GM21825 (cell line): Measurements from ENCODE around the gene CCDC80.
A peak's percentile ranks its signal among the peaks of the same experiment; 100 is the strongest.
"Not testable (repeated sequence)": the region's sequence is repeated elsewhere in the genome, so short reads cannot be mapped to it uniquely, and the experiment has no call there.

Experiments
- ATAC-seq: cut with Tn5 transposase; IDR thresholded peaks from one replicate; pipeline ENCODE4 v1.9.1; 2021; ENCODE audit warnings: mild to moderate bottlenecking, moderate library complexity; ENCODE audit not compliant: unreplicated experiment

CCDC80 gene

DNA sequence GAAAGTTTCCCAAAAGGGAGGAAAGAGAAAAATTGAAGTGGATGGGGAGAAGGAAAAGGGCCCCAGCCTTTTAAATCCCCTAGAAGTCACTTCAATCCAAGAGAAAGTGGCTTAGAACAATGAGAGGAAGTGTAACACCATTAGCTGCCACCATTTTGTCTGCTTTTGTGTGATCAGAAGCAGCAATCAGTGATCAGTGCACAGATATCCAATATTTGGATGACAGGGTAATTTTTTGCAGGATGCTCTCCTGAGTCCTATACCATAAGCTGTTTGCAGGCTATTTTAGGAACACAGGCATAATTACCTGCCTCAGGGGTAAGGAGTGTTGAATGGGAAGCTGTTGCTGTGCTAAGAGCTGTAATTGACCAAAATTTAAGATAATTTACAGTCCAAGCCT lies 47.7 kb downstream of the CCDC80 start:
- no peak for ATAC-seq

GRCh38 chr3:112587336-112587735 lies 53.6 kb downstream of the CCDC80 start:
- ATAC-seq = no peak

DNA sequence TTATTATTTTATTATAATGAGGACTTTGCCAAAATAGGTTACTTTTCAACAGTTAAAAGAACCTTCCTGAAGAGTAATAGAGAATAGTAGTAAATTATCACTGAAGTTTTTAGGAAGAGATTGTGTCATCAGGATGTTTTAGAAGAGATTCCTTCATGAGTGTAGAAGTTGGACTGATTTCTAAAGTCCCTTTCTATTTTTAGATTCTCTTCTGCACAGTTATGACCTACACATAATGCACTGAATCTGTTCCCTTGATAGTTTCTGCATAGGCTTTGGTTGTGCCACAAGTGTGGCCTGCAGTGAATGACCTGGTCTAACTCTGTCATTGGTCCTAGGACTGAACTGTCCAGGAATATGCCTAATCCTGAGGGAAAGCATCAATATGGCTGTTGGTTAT lies 55.2 kb downstream of the CCDC80 start:
- no peak for ATAC-seq

DNA sequence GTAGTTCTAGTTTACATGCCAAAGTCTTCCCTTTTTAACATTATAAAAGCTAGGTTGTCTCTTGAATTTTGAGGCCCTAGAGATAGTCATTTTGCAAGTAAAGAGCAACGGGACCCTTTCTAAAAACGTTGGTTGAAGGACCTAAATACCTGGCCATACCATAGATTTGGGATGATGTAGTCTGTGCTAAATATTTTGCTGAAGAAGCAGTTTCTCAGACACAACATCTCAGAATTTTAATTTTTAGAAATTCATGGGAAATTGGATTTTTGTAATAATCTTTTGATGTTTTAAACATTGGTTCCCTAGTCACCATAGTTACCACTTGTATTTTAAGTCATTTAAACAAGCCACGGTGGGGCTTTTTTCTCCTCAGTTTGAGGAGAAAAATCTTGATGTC lies 57.8 kb downstream of the CCDC80 start:
- ATAC-seq = no peak

- ATAC-seq = no peak
Observed at GRCh38 chr3:112582244-112582874, 58.6 kb downstream of the CCDC80 start.

- no peak for ATAC-seq
Observed at GRCh38 chr3:112579697-112580096, 61.2 kb downstream of the CCDC80 start.

- ATAC-seq = no peak
Observed at GRCh38 chr3:112579232-112579631, 61.7 kb downstream of the CCDC80 start.

DNA sequence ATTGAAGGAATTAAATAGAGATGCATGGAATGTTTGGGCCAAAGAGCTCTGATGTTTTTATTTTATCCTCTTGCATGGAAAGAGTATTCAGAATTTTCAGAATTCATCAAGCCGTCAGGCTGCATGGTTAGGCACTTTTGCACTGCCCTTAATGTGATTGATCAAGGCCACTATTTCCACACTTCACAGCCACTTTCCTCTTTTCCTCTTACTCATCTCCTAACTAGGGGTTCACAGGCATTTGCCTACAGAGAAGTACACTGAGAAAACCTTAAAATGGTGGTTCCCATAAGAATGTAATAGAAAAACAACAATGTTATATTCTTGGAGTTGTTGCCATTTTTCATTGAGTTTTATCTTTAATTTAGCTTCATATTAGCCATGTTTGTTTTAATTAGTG lies 68.2 kb downstream of the CCDC80 start:
- ATAC-seq = no peak

GRCh38 chr3:112569265-112569664 lies 71.7 kb downstream of the CCDC80 start:
- ATAC-seq = no peak

- ATAC-seq = no peak
Observed at GRCh38 chr3:112568642-112569041, 72.3 kb downstream of the CCDC80 start.

DNA sequence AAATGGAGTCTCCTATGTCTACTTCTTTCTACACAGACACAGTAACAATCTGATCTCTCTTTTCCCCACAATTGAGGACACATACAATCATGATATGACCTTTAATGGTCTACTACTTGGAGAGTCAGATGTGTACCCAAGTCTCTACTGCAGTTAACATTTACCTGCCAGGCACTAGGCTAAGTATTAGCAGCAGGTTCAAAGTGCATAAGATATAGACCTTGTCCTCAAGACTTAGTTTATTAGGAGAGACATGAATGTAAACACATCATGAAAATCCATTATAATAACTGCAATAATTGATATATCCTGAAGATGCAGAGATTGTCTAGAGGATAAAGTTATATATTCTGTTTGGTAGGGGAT lies 76.0 kb downstream of the CCDC80 start:
- ATAC-seq = no peak

DNA sequence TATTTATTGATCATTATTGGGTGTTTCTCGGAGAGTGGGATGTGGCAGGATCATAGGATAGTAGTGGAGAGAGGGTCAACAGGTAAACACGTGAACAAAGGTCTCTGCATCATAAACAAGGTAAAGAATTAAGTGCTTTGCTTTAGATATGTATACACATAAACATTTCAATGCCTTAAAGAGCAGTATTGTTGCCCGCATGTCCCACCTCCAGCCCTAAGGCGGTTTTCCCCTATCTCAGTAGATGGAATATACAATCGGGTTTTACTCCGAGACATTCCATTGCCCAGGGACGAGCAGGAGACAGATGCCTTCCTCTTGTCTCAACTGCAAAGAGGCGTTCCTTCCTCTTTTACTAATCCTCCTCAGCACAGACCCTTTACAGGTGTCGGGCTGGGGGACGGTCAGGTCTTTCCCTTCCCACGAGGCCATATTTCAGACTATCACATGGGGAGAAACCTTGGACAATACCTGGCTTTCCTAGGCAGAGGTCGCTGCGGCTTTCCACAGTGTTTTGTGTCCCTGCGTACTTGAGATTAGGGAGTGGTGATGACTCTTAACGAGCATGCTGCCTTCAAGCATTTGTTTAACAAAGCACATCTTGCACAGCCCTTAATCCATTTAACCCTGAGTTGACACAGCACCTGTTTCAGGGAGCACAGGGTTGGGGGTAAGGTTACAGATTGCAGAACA lies 76.5 kb downstream of the CCDC80 start:
- ATAC-seq = not testable (repeated sequence)

GRCh38 chr3:112561734-112562529 lies 79.0 kb downstream of the CCDC80 start, which contains the start of the genes ATG3 and SLC35A5:
Gene ATG3, minus strand, starts transcription at chr3:112561962. Its CDS starts 434 bp downstream, at chr3:112561528.
Gene SLC35A5, plus strand, starts transcription at chr3:112562045. Its CDS starts 1,359 bp downstream, at chr3:112563404.
- peak; percentile 84 for ATAC-seq

- peak; percentile 42 for ATAC-seq
Observed at GRCh38 chr3:112561484-112561733, 79.5 kb downstream of the CCDC80 start.

DNA sequence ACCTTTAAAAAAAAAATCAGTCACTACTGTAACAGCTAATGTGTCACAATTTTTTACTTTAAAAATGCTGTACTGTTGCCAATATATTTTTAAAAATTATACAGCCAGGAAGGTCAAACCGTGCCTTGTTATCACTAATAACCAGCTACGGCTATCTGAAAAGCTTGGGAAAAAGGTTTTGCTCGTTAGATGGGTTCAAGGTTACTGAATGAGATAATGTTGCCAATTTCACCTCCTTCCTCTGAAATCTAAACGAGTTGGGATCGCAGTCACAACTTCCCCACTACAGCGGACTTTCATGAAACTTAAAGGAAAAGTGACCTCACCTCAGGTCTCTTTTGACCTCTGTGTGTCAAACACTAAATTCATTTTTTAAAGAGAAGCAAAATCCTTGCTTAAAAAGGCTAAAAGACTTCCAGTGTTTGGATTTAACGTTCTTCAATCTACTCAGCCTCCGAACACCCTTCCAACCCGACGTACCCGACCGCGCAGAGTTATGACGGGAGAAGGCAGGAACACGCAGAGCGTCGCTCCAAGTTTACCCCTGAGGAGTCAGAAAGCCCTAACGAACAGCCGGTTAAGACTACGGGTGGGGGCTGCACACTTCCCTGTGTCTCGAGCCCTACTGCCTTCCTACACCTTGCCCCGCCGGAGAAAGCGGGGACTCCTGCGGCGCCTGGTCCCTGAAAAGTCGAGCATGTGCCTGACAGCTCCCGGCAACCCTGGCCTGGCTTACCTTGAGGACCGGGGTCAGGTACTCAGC lies 80.0 kb downstream of the CCDC80 start:
- peak; percentile 30 for ATAC-seq

GRCh38 chr3:112560307-112560706 lies 80.6 kb downstream of the CCDC80 start:
- no peak for ATAC-seq

DNA sequence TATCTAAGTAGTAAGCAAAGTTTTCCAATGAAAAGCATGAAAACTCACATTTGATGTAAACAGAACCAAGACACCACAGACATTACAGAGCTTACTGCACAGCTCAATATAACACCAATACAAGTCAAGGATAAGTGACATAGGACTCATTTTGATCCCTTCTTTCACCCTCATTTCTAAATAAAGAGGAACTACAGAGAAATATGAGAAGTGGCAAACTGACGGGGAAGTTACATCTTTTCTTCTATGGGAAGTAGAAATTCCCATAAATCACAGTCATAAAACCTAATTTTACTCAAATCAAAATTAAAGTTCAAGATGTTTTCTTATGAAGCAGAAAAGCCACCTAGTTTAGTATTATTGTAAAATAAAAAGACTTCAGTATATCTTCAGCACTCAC lies 83.0 kb downstream of the CCDC80 start:
- ATAC-seq = no peak

DNA sequence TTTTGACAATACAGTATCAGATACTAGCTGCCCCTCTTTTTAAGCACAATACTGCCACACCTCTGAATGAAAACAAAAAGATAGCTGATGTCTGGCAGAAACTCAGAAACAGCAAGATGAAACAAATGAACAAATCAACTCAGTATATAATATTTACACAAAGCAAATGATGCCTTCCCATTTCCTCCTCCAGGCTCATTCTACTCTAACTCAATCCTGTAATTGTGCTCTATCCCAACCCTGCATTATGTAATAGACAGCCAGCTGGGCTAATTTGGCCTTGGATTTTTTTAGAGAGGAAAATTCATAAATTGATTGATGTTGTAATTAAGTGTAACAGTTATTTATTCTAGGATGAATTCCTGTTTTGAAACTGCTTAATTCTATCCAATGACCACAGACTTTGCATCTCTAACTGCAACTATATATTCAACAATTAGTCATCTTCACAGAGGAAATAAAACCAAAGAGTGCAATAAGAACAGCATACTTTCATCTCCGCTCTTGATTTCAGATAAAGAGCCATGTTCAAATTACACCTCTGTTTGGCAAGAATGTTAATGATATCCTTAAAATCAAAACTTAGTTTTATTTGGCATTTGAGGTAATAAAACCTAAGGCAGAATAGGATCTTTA lies 85.3 kb downstream of the CCDC80 start:
- ATAC-seq = no peak

DNA sequence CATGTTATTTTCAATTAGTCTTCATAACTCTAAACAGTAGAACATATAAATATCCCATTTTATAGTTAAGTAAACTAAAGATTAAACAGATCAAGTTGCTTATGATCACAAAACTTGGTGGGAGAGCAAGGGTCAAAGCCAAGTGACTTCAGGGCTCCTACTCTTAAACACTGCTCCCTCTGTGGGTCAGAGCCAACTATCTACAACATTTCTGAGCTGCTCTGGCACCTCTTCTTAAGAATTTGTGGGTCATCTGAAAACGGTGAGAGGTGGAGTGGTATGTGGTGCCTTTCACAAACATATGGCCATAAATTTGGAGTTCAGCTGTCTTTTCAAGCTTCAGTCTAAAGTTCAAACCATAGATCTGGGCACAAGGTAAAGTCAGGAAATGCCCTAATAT lies 90.1 kb downstream of the CCDC80 start:
- ATAC-seq = no peak
